IPS-11a (cell line): ENCODE data around the gene TTK.
A peak's percentile ranks its signal among the peaks of the same experiment; 100 is the strongest.

Source experiments
- H3K4me3 ChIP-seq: one replicate; pipeline ENCODE4 v1.5.1; 2013; ENCODE audit warnings: low read depth, low read length, control low read depth

The TTK gene

DNA sequence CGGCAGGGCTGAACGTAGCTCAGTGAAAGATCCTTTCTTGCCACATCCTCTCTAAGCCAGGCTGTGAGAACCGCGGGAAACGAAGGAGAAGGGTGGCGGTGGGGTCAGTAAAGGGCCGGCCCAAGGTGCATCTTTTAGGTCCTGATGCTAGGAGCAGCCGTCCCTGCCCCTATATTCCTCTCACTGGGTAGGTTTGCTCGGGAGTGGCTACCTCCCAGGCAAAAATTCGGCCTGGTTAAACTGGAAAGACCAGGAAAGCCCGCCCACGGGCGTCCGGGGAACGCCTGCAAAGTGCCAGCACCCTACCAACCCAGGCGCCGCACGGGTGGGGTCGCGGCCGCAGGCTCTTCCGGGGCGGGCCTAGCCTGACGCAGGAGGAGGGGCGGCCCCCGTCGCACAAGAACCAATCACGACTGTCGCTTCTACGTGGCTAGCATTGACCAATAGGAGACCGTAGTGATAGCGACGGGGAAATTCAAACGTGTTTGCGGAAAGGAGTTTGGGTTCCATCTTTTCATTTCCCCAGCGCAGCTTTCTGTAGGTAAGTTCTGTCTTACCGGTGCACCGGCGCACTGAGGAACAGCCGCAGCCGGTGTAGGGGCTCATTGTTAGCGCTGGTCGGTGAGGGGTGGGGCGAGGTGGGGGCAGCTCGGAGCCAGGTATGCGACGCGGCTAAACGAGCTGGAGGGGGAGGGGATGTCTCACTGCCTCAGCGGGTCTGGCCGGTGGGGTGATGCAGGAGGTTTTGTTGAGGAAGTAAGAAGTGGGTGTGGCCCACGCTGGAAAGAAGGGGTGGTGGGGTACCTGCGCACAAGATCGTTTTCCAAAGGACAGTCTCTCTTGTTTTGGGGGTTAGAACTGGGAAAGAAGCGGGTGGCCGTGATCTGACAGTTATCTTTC lies at the start of gene TTK:
TSS of gene TTK (plus strand) at position 477 of the 900 bp plus-strand sequence. CDS start 1,195 bp downstream, outside the sequence.
- peak within 1 kb of the TSS; percentile 97 for H3K4me3 ChIP-seq

GRCh38 chr6:79954849-79955248 lies 49.6 kb upstream of the TTK start:
- no peak overlapping the region for H3K4me3 ChIP-seq

DNA sequence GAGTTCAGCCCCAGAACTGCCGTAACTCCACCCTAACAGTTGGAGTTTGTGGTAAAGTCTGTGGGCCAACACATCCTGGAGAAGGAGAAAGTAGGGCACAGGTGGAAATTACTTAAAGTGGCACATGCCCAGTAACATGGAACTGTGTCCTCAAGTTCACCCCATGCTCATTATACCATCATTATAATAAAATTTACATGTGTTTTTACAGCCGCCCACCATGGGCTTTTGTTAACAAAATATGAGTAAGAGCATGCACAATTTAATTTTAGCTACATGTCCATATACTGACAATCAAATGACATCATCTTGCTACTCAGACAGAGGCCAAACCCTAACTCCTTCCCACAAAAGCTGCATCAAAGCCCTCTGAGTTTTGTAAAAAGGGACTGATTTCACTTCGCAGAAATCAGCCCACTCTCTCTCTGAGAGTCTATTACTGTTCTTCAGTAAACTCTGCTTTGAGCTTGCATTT lies 39.8 kb upstream of the TTK start:
- no peak overlapping the region for H3K4me3 ChIP-seq

DNA sequence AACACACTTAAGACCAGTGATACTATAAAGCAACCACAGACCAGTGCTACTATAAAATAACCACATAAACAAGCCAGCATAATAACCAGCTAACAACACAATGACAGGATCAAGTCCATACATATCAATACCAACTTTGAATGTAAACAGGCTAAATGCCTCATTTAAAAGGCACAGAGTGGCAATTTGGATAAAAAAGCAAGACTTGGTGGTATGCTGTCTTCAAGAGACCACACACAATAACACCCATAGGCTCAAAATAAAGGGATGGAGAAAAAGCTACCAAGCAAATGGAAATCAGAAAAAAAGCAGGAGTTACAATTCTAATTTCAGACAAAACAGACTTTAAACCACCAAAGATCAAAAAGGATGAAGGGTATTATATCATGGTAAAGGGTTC lies 37.3 kb upstream of the TTK start:
- no peak overlapping the region for H3K4me3 ChIP-seq

GRCh38 chr6:79969784-79970183 lies 34.7 kb upstream of the TTK start:
- H3K4me3 ChIP-seq, result no peak overlapping the region

DNA sequence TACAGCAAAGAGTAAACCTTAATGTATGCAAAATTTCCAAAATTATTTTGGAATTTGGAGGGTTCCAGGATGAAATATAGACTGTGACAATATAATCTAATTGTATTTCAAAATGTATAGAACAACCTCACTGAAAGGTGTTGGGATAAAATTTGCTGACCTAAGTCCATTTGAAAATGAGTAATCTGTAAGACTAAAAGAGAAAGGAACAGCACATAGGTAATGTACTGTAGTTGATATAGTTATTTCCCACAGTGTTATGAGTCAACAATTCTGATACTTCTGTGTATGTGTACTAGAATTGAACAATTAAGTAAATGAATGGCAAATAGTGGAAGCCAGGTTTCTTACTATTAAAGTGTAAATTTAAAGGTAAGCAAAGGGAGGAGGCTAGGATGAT lies 33.3 kb upstream of the TTK start:
- no peak overlapping the region for H3K4me3 ChIP-seq

- no peak overlapping the region for H3K4me3 ChIP-seq
Measured at GRCh38 chr6:79981652-79982051, 22.8 kb upstream of the TTK start.

DNA sequence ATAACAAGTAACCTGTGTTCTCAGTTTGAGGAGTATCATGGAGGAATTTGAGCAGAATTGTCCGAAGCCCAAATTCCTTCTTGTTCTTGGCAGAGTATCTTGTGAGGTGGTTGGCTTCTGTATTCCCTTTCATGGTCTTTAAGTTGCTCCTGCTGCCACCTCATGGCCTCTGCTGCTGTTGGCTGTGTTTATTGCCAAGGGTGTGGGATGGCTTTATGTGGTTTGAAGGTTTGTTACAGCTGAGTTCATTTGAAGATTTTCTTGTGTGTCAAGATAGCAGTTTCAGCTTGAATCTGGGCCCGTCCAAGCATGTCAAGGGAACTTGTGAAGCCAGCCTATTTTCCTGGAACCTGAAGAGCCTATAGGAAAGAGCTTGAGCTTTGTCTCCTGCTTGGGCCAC lies 20.2 kb upstream of the TTK start:
- no peak overlapping the region for H3K4me3 ChIP-seq

DNA sequence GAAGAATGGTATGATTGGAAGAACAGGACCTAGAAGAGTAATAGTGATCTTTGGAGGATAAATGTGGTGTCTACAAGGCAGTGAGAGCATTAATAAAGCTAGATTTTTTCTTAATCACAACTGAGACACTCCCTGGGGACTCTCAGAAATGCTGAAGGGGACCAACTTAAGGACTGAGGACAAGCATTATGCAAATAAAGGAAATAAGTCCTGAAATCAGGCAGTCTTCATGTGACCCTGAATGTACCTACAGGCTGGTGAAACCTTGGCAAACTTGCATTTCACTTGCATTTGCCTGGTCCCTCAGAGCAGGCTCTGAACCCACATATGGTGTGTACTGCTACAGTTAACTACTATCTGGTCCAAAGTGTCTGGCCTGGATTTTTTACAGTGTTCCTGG lies 19.3 kb upstream of the TTK start:
- H3K4me3 ChIP-seq, result no peak overlapping the region

GRCh38 chr6:79989641-79990040 lies 14.8 kb upstream of the TTK start:
- no peak overlapping the region for H3K4me3 ChIP-seq

DNA sequence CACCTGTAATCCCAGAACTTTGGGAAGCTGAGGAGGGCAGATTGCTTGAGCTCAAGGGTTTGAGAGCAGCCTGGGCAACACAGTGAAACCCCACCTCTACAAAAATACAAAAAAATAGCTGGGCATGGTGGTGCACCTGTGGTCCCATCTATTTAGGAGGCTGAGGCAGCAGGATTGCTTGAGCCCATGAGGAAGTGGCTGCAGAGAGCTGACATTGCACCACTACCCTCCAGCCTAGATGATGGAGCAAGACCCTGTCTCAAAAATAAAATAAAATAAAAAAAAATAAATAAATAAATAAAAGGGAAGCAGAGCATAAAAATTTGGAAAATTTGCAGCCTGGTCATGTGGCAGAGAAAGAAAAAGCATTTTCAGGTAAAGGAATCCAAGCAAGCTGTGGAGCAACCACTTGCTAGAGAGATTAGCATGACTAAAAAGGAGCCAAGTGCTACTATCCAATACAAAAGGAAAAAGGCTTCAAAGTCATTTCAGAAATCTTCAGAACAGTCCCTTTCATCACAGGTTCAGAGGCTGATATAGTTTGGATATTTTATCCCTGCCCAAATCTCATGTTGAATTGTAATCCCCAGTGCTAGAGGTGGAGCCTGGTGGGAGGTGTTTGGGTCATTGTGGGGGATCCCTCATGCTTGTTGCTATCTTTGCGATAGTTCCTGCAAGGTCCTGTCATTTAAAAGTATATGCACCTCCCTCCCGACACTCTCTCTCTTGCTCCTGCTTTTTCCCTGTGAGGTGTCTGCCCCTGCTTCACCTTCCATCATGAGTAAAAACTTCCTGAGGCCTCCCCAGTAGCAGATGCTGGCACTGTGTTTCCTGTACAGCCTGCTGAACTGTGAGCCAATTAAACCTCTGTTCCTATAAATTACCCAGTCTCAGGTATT lies 11.2 kb upstream of the TTK start:
- no peak overlapping the region for H3K4me3 ChIP-seq

- H3K4me3 ChIP-seq, result no peak overlapping the region
Measured at GRCh38 chr6:79993911-79994309, 10.5 kb upstream of the TTK start.

DNA sequence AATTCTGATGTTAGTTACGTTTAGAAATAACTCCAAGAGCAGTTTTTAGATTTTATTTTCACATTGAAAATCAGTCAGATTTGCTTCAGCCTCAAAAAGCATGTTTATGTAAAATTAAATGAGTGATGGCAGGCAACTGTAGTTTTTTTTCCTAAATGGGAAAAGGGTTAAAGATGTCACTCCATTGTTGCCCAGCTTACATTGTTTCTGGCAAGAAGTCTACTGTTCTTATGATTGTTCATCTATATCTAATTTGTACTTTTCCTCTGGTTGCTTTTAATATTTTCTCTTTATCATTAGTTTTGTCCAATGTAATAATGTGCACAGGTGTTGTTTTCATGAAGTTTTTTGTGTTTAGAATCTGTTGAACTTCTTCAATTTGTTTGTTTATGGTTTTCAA lies 6.7 kb upstream of the TTK start:
- no peak overlapping the region for H3K4me3 ChIP-seq

GRCh38 chr6:80001337-80001736 lies 3.1 kb upstream of the TTK start:
- no peak overlapping the region for H3K4me3 ChIP-seq

DNA sequence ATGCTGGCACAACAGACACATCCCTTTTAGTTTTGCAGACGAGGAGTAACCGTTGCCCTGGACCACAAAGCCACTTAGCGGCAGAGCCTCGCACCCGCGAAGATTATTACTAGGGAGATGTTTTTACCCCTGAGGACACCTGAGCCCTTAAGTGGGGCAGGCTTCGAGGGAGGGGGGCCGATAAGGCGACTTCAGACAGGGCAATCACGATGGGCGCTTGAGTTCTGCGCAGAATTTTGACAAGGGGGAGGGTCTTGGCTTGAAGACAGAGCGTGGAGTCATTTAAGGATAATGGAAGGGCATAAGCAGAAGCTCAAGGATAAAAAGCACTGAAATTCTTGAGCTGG lies 650 bp upstream of the TTK start:
- H3K4me3 ChIP-seq, result peak overlapping the region; percentile 97

DNA sequence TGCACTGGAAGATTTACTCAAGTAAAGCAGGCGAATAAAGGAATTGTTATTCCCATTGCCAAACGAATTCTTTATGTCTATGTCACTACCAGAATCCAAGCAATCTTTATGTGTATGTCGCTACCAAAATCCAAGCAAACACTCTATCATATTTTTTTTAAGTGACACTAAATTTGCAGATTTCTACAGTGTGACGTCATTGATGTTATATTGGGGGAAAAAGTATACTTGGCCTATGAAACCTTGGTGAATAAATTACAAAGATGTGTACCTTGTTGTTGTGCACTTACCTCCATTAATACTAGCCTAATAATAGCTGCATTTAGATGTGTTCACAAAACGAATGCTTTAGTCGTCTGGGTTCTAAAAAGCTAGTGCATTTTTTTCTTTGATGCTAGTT lies 957 bp downstream of the TTK start:
- peak overlapping the region; percentile 97 for H3K4me3 ChIP-seq

- H3K4me3 ChIP-seq, result no peak overlapping the region
Measured at GRCh38 chr6:80006541-80006940, 2.1 kb downstream of the TTK start.

DNA sequence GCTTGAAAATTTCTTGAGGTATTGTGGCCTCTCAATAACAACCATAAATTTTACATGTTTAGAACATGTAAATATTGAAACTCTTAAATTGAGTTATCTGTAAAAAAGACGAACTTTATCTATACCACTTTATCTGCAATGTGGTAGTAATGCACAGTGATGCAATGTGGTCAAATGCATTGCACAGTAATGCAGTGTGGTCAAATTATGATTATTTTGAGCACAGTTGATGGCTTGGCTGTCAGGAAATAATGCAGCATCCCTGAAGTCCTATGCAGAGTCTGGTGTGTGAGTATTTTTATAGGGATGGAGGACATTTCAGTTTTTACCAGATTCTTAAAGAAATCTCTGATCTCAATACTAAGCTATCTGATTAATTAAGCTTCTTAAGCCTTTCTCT lies 5.1 kb downstream of the TTK start:
- no peak overlapping the region for H3K4me3 ChIP-seq

GRCh38 chr6:80010288-80010687 lies 5.8 kb downstream of the TTK start:
- H3K4me3 ChIP-seq, result no peak overlapping the region

DNA sequence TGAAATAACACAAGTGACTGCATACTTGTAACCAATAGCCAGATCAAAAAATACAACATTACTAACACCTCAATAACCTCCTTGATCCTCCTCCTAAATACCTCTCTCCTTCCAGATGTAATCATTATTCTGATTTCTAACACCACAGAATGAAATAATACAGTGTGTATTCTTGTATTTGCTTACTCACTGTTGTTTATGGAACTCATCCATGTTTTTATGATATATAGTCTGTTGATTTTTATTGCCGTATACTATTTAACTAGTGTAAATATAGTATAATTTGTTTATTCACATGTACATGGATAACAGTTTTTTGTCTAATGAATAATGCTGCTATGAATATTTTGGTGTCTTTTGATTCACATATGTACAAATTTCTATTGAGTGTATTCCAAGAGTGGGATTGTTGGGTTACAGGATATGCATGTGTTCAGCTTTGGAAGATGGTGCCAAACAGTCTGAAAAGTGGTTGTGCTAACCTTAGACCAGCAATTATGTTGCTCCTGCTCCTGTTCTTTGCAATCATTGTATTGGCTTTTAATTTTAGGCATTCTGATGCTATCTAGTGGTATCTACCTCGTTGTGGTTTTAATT lies 11.5 kb downstream of the TTK start:
- no peak overlapping the region for H3K4me3 ChIP-seq

DNA sequence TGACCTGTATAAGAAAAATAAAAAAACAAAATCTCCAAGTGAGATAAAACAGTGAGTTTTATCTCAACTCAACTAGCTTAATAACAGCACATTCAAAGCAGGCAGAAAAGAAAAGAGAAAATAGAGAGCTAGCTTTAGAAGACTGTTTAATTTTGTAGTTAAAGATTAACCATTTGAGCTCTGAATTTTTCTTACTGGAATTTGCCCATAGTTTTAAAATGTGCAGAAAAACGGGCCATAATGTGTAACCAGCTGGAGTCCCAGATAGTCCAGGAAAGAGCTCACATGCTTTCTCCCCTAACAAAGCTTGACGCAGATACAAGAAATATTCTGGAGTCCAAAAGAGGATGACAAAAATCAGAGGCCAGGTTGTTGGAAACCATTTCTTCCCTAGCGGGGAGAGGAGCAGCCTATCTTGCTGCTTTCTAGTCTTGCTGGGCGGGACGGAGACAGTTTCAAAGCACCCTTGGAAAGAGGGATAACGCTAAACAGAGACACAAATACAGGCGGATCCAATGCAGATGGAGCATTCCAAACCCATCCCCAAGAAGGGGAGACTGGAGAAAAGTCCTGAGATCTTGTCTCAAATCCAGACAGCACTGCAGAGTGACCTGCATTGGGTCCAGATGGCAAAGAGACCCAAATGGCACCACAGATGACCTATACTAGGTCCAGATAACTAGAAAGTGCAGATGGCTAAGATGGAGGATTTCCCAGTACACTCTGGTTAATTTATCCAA lies 16.1 kb downstream of the TTK start:
- no peak overlapping the region for H3K4me3 ChIP-seq
